ENCODE measurements around the gene CTBP2. TPM values are rescaled to one million over a fixed set of nuclear protein-coding genes. Genes with fewer than 3 reads are reported as not detected.

The CTBP2 gene
- total RNA-seq, 1 donor from 2014 or later, result 27.1 TPM

- DNase-seq (ENCODE audit: low read depth), result no peak
Observed at GRCh38 chr10:124952123-124952522, 208.2 kb downstream of the CTBP2 start.

- DNase-seq (ENCODE audit: low read depth), result no peak
Observed at GRCh38 chr10:124949543-124949942, 210.8 kb downstream of the CTBP2 start.

GRCh38 chr10:124946945-124947344 lies 213.4 kb downstream of the CTBP2 start:
- DNase-seq (ENCODE audit: low read depth), result peak; percentile 45

- no peak for DNase-seq (ENCODE audit: low read depth)
Observed at GRCh38 chr10:124944982-124945381, 215.4 kb downstream of the CTBP2 start.

- peak; percentile 87 for DNase-seq (ENCODE audit: low read depth)
Observed at GRCh38 chr10:124943301-124944092, 216.9 kb downstream of the CTBP2 start.

- DNase-seq (ENCODE audit: low read depth), result no peak
Observed at GRCh38 chr10:124942317-124943169, 217.8 kb downstream of the CTBP2 start.

GRCh38 chr10:124941823-124942222 lies 218.5 kb downstream of the CTBP2 start, which contains the start of gene ZRANB1:
Gene ZRANB1, plus strand, starts transcription at chr10:124942123. Its CDS starts 371 bp downstream, at chr10:124942494.
- no peak for DNase-seq (ENCODE audit: low read depth)

- no peak for DNase-seq (ENCODE audit: low read depth)
Observed at GRCh38 chr10:124939290-124939689, 221.1 kb downstream of the CTBP2 start.

GRCh38 chr10:124936813-124937212 lies 223.6 kb downstream of the CTBP2 start:
- DNase-seq (ENCODE audit: low read depth), result no peak

GRCh38 chr10:124935946-124936345 lies 224.4 kb downstream of the CTBP2 start:
- no peak for DNase-seq (ENCODE audit: low read depth)

Small RNA genes lying within 50 kb of the gene (microRNA-seq; reads per million reads assigned to microRNA genes)
- not detected for gene MIR4296

Other genes starting within 250 kb of the CTBP2 start
- 28.3 and 31.7 TPM in 2 replicates for gene ZRANB1, start 218.4 kb downstream of the CTBP2 start, total RNA-seq